Hematopoietic multipotent progenitor cell treated with erythropoietin and hydrocortisone succinate and interleukin-3 and kit ligand, for 8 days (in vitro differentiated cells): Measurements from ENCODE around the gene SYNPO2.
"Not testable (repeated sequence)": the region's sequence is repeated elsewhere in the genome, so short reads cannot be mapped to it uniquely, and the experiment has no call there.

ENCODE experiments used
- DNase-seq: peaks from one replicate; pipeline ENCODE4 v3.0.0-alpha.2; 2015

Gene SYNPO2

GRCh38 chr4:118975449-118976192 is 87.0 kb downstream of the SYNPO2 start:
- DNase-seq, result no peak

GRCh38 chr4:118976193-118976560 is 87.5 kb downstream of the SYNPO2 start:
- not testable (repeated sequence) for DNase-seq

GRCh38 chr4:118977100-118977499 is 88.4 kb downstream of the SYNPO2 start:
- not testable (repeated sequence) for DNase-seq

GRCh38 chr4:118979712-118980111 is 91.1 kb downstream of the SYNPO2 start:
- DNase-seq, result no peak

- DNase-seq, result no peak
Observed at GRCh38 chr4:118981171-118981838, 92.7 kb downstream of the SYNPO2 start.

GRCh38 chr4:118981839-118982381 is 93.3 kb downstream of the SYNPO2 start:
- DNase-seq, result peak; percentile 73

- no peak for DNase-seq
Observed at GRCh38 chr4:118983293-118983692, 94.6 kb downstream of the SYNPO2 start.

GRCh38 chr4:118983831-118984230 is 95.2 kb downstream of the SYNPO2 start:
- no peak for DNase-seq

- DNase-seq, result no peak
Observed at GRCh38 chr4:118985170-118986000, 96.7 kb downstream of the SYNPO2 start.

- no peak for DNase-seq
Observed at GRCh38 chr4:118987959-118988634, 99.4 kb downstream of the SYNPO2 start.

- DNase-seq, result no peak
Observed at GRCh38 chr4:118988635-118988972, 100.0 kb downstream of the SYNPO2 start.

GRCh38 chr4:118989098-118990080 is 100.7 kb downstream of the SYNPO2 start:
- no peak for DNase-seq

- DNase-seq, result no peak
Observed at GRCh38 chr4:118991686-118992085, 103.0 kb downstream of the SYNPO2 start.

GRCh38 chr4:118992149-118992548 is 103.5 kb downstream of the SYNPO2 start:
- DNase-seq, result no peak

GRCh38 chr4:118993333-118993732 is 104.7 kb downstream of the SYNPO2 start:
- DNase-seq, result no peak

GRCh38 chr4:118994030-118994429 is 105.4 kb downstream of the SYNPO2 start:
- DNase-seq, result no peak

- no peak for DNase-seq
Observed at GRCh38 chr4:118995693-118996391, 107.2 kb downstream of the SYNPO2 start.

GRCh38 chr4:118997601-118998000 is 108.9 kb downstream of the SYNPO2 start:
- DNase-seq, result no peak

GRCh38 chr4:118999919-119000318 is 111.3 kb downstream of the SYNPO2 start:
- no peak for DNase-seq

- DNase-seq, result no peak
Observed at GRCh38 chr4:119000400-119000799, 111.7 kb downstream of the SYNPO2 start.

GRCh38 chr4:119002476-119002875 is 113.8 kb downstream of the SYNPO2 start:
- no peak for DNase-seq
